Ovary (tissue), 3 donors: Measurements from ENCODE around the gene RABL2B.

ENCODE experiments used
- CTCF ChIP-seq, 3 donors: fragments of 450-650 bp in 2 of 3; fragments of 200-600 bp in 1 of 3; IDR thresholded peaks; one replicate each; pipeline versions ENCODE4 v1.5.1 to v1.8.0; 2016 to 2022; ENCODE audit warnings: antibody characterized with exemption in 3 of 3, mild to moderate bottlenecking in 1 of 3
- EP300 ChIP-seq: sonication (generic); formaldehyde crosslinking; IDR thresholded peaks from one replicate; pipeline ENCODE4 v1.6.1; 2017; ENCODE audit warnings: antibody characterized with exemption
- POLR2A ChIP-seq: fragments of 450-650 bp; IDR thresholded peaks from one replicate; pipeline ENCODE4 v1.6.1; 2017; ENCODE audit warnings: antibody characterized with exemption, mild to moderate bottlenecking, moderate library complexity
- donor health status: DM: no; HTN: no; CAD: no.

DNA sequence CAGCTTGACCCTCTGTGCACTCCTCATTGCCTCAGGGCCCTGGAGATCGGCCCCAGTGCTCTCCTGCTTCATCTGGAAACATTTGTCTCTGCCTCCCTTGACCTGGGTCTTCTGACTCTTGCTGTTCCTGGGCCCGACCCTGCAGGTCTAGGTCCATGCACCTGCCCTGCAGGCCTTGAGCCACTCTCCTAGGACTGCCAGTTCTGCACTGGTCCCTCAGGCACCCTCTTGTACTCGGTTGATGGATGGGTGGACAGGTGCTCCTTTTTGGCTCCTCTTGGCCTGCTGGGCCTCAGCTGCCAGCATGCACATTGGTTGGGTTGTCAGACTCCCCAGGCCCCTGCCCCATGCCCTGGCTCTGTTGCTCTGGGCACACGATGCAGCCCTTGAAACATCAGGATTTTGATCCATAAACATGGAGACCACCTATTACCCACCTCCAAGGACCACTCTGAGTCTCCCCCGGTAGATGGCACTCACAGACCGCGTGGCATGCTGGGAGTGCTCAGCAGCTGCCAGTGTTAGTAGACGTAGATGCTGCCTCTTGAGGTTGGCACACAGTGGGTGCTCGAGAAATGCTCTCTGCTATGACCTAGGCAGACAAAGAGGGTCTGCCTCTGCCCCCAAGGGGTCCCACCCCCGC is 65.6 kb downstream of the RABL2B start:
- no peak for TF ChIP-seq CTCF (IDR thresholded peaks at IDR 0.05)
- TF ChIP-seq EP300, result no peak
- TF ChIP-seq POLR2A, result no peak
